ENCODE data around the gene RBM23.

- no peak for TF ChIP-seq NFIX (CRISPR knock-in tag; IDR thresholded peaks at IDR 0.05; ENCODE audit: low read depth)
- no peak for TF ChIP-seq ZNF766 (CRISPR knock-in tag; conservative IDR thresholded peaks at IDR 0.05)
- TF ChIP-seq CTCF (IDR thresholded peaks at IDR 0.05 in 2 of 3, conservative IDR thresholded peaks at IDR 0.05 in 1 of 3; ENCODE audit: insufficient read depth in 2 of 3, low read depth in 1 of 3, low read length in 3 of 3) = peak; percentile 13 to 52 (median 18); a peak in 3 of 6 replicates
- TF ChIP-seq NR2C1 (IDR thresholded peaks at IDR 0.05) = no peak
- no peak for TF ChIP-seq NR2C1 (tag; IDR thresholded peaks at IDR 0.05)
Observed at GRCh38 chr14:22871224-22872032, 47.5 kb downstream of the RBM23 start, which contains the start of gene LRP10.

Measured in K562 (cell line).